HG02884 (cell line): Measurements from ENCODE around the gene INPP5D.
"Not testable (repeated sequence)": the region's sequence is repeated elsewhere in the genome, so short reads cannot be mapped to it uniquely, and the experiment has no call there.

Source experiments
- ATAC-seq: cut with Tn5 transposase; IDR thresholded peaks from one replicate; pipeline ENCODE4 v1.9.1; 2021; ENCODE audit warnings: mild to moderate bottlenecking, moderate library complexity; ENCODE audit not compliant: unreplicated experiment

INPP5D gene

DNA sequence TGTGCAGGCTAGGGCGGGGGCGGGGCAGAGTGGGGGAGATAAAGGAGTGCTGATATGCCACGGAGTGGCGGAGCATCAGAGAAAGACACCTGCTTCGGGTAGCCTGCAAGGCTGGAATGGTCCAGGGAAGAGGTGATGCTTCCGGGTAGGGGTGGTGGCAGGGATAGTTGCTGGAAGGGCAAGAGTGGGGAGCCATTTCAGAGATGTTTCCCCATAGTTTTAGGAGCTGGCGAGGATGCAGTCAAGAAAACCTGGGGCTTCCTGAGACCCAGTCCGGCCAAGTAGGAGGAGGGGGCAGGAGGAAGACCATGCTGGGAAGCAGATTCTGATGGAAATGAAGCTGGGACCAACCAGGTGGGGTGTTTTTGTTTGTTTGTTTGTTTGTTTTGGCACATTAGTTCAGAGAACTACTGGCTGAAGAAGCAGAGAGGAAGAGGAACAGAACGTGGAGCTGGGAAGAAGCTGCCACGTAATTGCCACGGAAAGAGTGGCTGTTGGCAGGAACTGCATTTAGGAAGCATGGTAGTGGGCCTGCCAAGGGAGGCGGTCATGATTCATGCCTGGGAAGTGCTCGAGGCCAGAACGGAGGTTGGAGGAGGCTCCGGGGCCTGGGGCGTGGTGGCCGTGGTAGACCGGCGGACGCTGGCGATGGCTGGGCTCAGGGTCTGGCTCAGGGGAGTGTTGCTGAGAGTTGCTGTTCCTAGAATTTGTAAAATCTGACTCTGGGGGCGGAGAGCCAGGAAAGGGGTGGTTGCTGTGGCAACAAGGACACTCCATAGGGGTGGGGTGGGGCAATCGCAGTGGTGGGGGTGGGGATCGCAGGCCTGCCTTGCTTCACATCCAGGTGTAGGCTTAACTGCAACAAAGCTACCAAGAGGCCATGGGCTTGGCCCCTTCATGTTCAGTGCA is 8.6 kb upstream of the INPP5D start:
- ATAC-seq = no peak

- not testable (repeated sequence) for ATAC-seq
These were observed 7.6 kb upstream of the INPP5D start for GRCh38 chr2:233052517-233052916.

DNA sequence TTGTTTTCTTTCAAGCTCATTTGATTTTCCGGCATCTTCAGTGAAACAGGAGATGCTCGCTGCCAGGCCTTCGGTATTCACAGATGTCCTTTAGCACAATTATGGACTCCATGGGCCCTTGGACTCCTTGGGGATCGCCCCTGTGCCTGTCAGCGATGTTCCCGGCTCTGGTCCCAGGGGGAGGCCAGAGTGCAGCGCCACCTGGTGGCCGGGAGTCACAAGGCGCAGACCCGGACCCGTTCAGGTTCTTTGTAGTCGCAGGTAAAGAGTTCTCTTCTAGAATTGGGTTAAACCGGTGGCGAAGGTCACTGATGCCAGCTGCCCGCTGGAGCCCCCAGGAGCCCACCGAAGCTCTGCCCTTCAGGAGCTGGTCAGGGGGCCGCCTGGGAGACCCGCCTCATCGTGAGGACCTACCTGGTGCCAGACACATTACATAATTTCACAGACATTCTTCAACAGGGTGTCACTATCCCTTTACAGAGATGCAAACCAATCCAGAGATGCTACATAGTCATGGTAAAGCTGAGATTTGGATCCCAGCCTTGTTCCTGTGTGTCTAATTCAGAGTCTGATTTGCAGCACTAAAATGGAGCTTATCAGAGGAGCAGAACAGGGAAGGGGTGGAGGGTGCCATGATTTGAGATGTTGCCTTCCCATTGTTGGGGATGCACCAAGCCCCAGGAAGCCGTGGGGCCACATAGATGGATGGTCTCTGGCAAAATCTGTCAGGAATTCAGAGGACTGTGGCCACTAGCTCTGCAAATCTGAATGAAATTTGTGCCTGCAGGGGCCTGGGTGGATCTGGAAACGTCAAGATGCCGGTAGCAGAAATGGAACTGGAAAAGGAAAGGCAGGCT is 6.0 kb upstream of the INPP5D start:
- no peak for ATAC-seq

GRCh38 chr2:233055362-233055761 is 4.8 kb upstream of the INPP5D start:
- no peak for ATAC-seq

DNA sequence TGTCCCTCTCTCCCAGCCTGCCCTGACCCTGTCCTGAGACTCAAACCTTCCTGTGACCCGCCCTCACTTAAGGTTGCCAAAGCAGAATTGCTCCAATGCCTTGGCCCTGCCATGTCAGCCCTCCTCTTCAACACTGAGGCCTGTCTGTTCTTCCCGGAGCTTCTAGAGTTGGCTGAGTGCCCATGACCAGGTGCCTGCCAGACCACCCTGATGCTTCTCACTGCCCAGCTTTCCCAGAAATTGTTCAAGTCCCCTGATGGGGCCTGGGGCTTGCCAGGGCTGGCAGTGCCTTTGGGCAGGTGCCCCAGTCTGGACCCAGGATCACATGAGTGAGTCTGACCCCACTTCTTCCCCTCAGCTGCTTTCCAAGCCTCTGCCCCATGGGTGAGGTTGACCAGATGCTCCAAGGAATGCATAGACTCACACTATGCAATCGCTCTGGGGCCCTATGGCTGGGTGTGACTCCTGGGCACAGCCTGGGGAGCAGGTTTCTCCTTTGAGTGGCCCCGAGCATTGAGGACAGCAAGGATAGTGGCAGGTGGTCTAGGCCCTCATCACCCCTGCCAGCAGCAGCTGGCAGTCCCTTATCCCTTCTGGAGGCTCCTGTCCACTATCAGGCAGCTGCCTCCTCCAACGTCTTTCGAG is 3.1 kb upstream of the INPP5D start:
- no peak for ATAC-seq

GRCh38 chr2:233058717-233059546 is 1.2 kb upstream of the INPP5D start:
- no peak for ATAC-seq

DNA sequence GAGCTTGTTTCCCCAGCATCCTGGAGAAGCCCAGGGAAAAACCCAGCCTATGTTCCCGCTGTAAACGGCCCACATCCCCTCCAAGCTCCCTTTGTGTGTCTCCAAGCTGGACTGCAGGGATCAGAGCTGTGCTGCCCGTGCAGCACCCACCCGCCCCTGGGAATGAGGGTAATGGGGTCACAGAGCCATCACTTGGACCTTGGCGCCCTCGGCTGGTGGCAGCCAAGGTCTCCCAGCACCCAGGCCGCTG is 670 bp upstream of the INPP5D start:
- no peak for ATAC-seq

GRCh38 chr2:233060501-233060979 is 398 bp downstream of the INPP5D start:
- ATAC-seq = no peak

- ATAC-seq = no peak
These were observed 943 bp downstream of the INPP5D start for GRCh38 chr2:233060980-233061590.

DNA sequence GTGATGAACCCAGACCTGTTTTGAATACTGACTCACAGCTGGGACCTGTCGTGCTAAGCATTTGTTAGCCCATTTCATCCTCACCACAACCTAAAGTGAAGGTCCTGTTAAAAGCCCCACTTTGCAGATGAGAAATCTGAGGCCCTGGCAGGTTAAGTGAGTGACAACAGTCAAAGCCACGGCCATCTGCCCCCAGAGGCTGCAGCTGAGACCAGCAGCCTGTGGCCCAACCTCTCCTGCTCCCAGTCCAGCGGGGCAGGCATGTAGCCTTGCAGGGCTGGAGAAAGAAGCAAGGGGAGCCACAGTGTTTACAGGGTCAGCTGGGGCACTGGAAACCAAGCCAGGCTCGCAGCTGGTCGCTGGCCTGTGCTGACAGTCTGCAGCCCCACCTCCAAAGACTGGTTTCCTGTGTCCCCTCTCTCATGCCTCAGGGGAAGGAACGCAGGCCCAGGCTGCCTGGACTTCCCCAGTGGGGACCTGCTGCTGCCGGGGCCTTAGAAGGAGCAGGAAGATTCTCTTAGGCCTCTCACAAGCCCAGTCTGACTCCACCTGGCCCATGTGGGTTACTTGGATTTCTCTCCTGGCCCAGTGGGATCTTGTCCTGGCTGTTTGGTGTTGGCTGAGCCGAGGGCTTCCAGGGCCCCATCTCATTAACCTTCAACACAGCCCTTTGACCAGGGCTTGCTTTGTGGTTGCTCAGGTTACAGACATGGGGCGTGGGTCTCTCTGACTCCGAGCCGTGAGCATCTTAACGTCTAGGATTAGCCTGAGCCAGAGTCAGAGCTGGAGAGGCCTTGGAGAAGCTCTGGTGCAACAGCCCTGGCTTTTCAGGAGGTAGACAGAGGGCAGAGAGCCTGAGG is 1.7 kb downstream of the INPP5D start:
- ATAC-seq = no peak

- no peak for ATAC-seq
These were observed 2.3 kb downstream of the INPP5D start for GRCh38 chr2:233062451-233062850.

DNA sequence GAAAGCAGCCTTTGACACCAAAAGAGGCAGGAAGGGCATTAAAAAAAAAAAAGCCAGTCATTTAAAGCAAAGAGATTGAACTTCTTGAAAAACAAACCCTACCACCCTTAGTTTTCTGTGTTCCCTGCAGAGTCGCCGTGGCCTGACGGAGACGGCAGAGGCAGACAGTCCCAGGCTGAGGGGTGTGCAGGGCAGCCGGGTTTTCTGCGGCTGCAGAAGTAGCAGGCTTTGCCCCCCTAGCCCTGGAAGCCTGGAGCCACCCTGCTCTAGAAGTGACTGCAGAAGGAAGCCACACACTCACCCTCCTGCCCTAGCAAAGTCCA is 2.8 kb downstream of the INPP5D start:
- no peak for ATAC-seq

- ATAC-seq = peak; percentile 38
These were observed 3.3 kb downstream of the INPP5D start for GRCh38 chr2:233063269-233063975.

GRCh38 chr2:233063976-233064411 is 3.9 kb downstream of the INPP5D start:
- no peak for ATAC-seq

GRCh38 chr2:233064530-233065199 is 4.5 kb downstream of the INPP5D start:
- ATAC-seq = no peak

GRCh38 chr2:233065200-233065589 is 5.1 kb downstream of the INPP5D start:
- not testable (repeated sequence) for ATAC-seq

- no peak for ATAC-seq
These were observed 5.9 kb downstream of the INPP5D start for GRCh38 chr2:233065954-233066470.
